Ascending aorta (tissue), 2 donors: ENCODE results near the gene CNTN5. TPM values are rescaled to one million over a fixed set of nuclear protein-coding genes. Genes with fewer than 3 reads are reported as not detected.

Experiments
- DNase-seq, 2 donors: peaks; one replicate each; pipeline ENCODE4 v3.0.0-alpha.2; 2019; ENCODE audit warnings: low spot score in 2 of 2
- H3K27ac ChIP-seq, 2 donors: fragments of 200-600 bp; sonication (generic); one replicate each; pipeline ENCODE4 v1.5.1; 2016 to 2017; ENCODE audit warnings: mild to moderate bottlenecking in 1 of 2
- H3K27me3 ChIP-seq: fragments of 200-600 bp; sonication (generic); one replicate; pipeline ENCODE4 v1.5.1; 2017
- H3K36me3 ChIP-seq, 2 donors: fragments of 200-600 bp; sonication (generic); one replicate each; pipeline ENCODE4 v1.5.1; 2016
- H3K4me1 ChIP-seq, 2 donors: fragments of 200-600 bp; sonication (generic); one replicate each; pipeline ENCODE4 v1.5.1; 2016 to 2017; ENCODE audit warnings: mild to moderate bottlenecking in 1 of 2
- H3K4me3 ChIP-seq, 2 donors: fragments of 200-600 bp; sonication (generic); one replicate each; pipeline ENCODE4 v1.5.1; 2016 to 2017; ENCODE audit warnings: mild to moderate bottlenecking in 1 of 2
- H3K9me3 ChIP-seq, 2 donors: fragments of 200-600 bp; sonication (generic); one replicate each; pipeline ENCODE4 v1.5.1; 2016
- CTCF ChIP-seq, 3 experiments: fragments of 200-600 bp in 2 of 3; fragments of 450-650 bp in 1 of 3; sonication (generic) in 2 of 3; IDR thresholded peaks; one replicate each; pipeline ENCODE4 v1.5.1; 2016 to 2019; ENCODE audit warnings: antibody characterized with exemption in 3 of 3, mild to moderate bottlenecking in 1 of 3, moderate library complexity in 1 of 3
- intact Hi-C: fragments of 100-400 bp; cut with DNase I; formaldehyde crosslinking; loops from one replicate; pipeline ENCODE4 v1.15.1; 2023
- total RNA-seq: library from RNA; depleted of rRNA; stranded (reverse); fragments of >200 nt; gene quantifications from one replicate; pipeline ENCODE4 v1.1.0, GENCODE V29; 2016

CNTN5 gene
- total RNA-seq, 1 donor from 2014 or later = 3.6 TPM

DNA sequence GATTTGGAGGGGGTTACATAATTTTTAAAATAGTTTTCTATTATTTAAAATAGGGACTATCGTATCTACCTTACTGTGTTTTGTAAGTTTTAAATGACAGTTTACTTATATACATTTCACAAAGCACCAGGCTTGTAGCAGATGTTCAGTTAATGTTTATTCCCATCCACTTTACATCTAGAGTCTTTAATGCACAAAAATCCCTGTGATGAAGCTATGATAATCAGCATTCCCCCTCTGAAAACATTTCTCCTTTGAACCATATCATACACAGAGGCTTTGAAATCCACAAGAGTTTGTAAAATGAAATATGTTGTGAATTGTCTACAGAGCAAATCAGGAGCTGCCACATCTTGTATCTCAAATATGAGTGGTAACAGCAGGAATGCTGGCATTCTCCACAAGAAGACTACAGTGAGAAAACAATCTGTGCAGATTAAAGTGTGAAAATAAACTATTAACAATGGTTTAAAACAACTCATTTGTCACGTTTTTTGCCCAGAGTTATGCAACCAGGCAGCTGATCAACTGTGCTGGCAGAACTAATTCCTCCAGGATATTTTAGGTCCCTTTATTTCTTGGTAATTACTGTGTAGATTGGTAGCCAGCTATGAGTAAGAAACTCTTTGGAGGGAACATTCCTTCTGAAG is 967.2 kb downstream of the CNTN5 start:
- Histone ChIP-seq H3K36me3 (no peaks in the 10 kb centered on the region), H3K27ac (no peak overlapping the region), H3K9me3 (no peaks in the 10 kb centered on the region), H3K4me3 (no peak overlapping the region), H3K27me3 (no peaks in the 10 kb centered on the region), H3K4me1 (no peaks in the 10 kb centered on the region)
- no peak for TF ChIP-seq CTCF (IDR thresholded peaks at IDR 0.05)
- DNase-seq = no peak
- intact Hi-C loops = no loop called here

GRCh38 chr11:99988471-99988837 is 967.7 kb downstream of the CNTN5 start:
- H3K27ac ChIP-seq = no peak overlapping the region
- no peaks in the 10 kb centered on the region for H3K4me1 ChIP-seq
- H3K27me3 ChIP-seq = no peaks in the 10 kb centered on the region
- no peak for DNase-seq
- TF ChIP-seq CTCF (IDR thresholded peaks at IDR 0.05) = no peak
- no peaks in the 10 kb centered on the region for H3K36me3 ChIP-seq
- intact Hi-C loops = no loop called here
- H3K9me3 ChIP-seq = no peaks in the 10 kb centered on the region
- no peak overlapping the region for H3K4me3 ChIP-seq

DNA sequence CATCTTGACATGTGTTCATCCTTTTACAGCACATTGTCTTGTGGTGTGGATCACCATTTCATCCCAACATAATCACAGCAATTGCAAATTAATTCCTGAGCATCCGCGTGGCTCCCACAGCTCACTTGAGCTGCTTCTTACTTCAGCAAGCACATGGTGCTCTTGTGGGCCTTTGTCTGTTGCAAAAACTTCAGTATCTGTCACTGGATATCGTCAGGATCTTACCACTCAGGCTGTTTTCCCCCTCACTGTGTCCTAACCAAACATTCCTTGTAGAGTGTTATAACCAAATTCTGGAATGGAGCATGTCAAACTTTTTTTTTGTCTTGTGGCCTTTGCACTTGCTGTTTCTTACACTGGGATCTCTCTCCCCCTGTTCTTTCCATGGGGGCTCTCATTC is 983.2 kb downstream of the CNTN5 start:
- intact Hi-C loops = no loop called here

DNA sequence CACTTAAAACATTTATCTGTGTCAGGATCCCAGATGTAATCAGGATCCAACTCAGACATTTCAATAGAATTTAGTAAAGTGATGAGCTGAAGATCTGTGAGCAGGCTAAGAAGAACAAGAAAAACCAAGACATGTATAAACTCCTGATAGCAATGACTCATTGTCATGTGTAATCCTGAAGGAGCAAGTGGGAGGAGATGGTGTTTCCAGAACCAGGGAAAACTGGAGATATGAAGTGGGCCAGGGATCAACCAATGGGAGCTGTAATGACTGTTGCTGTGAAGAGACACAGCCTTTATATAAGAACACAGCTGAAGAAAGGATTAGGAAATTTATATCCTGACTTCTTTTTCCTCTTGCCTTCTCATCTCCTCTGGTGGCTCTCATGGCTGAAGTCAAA is 983.8 kb downstream of the CNTN5 start:
- no peak for DNase-seq
- Histone ChIP-seq H3K27me3 (no peaks in the 10 kb centered on the region), H3K4me3 (no peak overlapping the region), H3K27ac (no peak overlapping the region), H3K4me1 (no peaks in the 10 kb centered on the region), H3K36me3 (no peaks in the 10 kb centered on the region), H3K9me3 (no peaks in the 10 kb centered on the region)
- TF ChIP-seq CTCF (IDR thresholded peaks at IDR 0.05) = no peak
- intact Hi-C loops = no loop called here

More for the DNA sequence above, 983.2 kb downstream of the CNTN5 start:
- no peaks in the 10 kb centered on the region for H3K4me1 ChIP-seq
- H3K27ac ChIP-seq = no peak overlapping the region
- no peaks in the 10 kb centered on the region for H3K36me3 ChIP-seq
- no peaks in the 10 kb centered on the region for H3K27me3 ChIP-seq
- no peak overlapping the region for H3K4me3 ChIP-seq
- no peaks in the 10 kb centered on the region for H3K9me3 ChIP-seq
- no peak for TF ChIP-seq CTCF (IDR thresholded peaks at IDR 0.05)
- DNase-seq = no peak

- intact Hi-C loops = no loop called here
- Histone ChIP-seq H3K27me3 (no peaks in the 10 kb centered on the region), H3K4me1 (no peaks in the 10 kb centered on the region), H3K4me3 (no peak overlapping the region), H3K9me3 (no peaks in the 10 kb centered on the region), H3K36me3 (no peaks in the 10 kb centered on the region), H3K27ac (no peak overlapping the region)
- DNase-seq = no peak
- TF ChIP-seq CTCF (IDR thresholded peaks at IDR 0.05) = no peak
Observed at GRCh38 chr11:100008417-100008816, 987.7 kb downstream of the CNTN5 start.

DNA sequence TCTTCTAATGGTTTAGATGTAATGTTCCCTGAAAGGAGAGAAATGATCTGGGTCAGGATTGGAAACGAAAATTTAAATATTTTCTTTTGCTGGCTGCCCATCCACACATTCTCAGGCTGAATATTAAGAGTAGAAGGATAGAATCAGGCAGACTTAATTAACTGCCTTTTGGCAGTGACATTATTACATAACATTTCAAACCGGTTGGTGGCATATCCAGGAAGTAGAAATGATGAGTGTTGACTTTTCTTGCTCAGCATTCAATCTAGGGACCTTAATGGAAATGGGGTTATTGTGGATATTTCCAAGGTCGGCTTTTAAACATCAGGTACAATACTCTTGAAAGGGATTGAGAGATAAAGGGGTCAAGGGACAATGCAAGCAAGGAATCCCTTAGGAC is 989.0 kb downstream of the CNTN5 start:
- Histone ChIP-seq H3K4me1 (no peaks in the 10 kb centered on the region), H3K4me3 (no peak overlapping the region)

More for the DNA sequence above, 989.0 kb downstream of the CNTN5 start:
- Histone ChIP-seq H3K27ac (no peak overlapping the region), H3K9me3 (no peaks in the 10 kb centered on the region), H3K27me3 (no peaks in the 10 kb centered on the region), H3K36me3 (no peaks in the 10 kb centered on the region)
- no peak for TF ChIP-seq CTCF (IDR thresholded peaks at IDR 0.05)
- intact Hi-C loops = no loop called here
- DNase-seq = no peak
